NT2/D1 (cell line): Measurements from ENCODE around the gene PRR29.

ENCODE experiments used
- SUZ12 ChIP-seq: IDR thresholded peaks from 2 replicates; pipeline ENCODE4 v1.6.1; 2011; ENCODE audit not compliant: insufficient read length, insufficient read depth; ENCODE audit errors: extremely low read depth
- YY1 ChIP-seq: IDR thresholded peaks from 2 replicates; pipeline ENCODE4 v1.6.1; 2011; ENCODE audit not compliant: insufficient read length, insufficient read depth
- ZNF274 ChIP-seq: IDR thresholded peaks from 2 replicates; pipeline ENCODE4 v1.6.1; 2011; ENCODE audit warnings: mild to moderate bottlenecking, low read depth, low read length

DNA sequence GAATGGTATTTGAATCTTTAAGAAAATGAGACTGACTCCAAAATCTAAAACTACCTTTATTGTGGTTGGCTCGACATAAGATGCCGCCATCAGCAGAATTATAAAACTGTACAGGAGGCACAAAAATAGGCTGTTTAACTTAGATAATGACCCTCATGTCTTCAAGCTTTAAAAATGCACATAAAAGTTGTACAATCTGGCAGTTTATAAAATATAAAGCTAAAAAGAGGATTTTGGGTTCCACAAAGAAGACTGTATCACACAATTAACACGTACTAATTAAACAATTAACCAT lies 40.9 kb downstream of the PRR29 start:
- TF ChIP-seq YY1 (no peak), ZNF274 (no peak), SUZ12 (no peak)
